ENCODE data around the gene SOBP. TPM values are rescaled to one million over a fixed set of nuclear protein-coding genes. Genes with fewer than 3 reads are reported as not detected.

Gene SOBP
- total RNA-seq, 2 donors from 2014 or later: 0.70 to 4.6 TPM

GRCh38 chr6:107662333-107662732, 172.4 kb downstream of the SOBP start:
- no peak for ATAC-seq
- intact Hi-C loops (cut with DNase I, micrococcal nuclease): no loop called here

DNA sequence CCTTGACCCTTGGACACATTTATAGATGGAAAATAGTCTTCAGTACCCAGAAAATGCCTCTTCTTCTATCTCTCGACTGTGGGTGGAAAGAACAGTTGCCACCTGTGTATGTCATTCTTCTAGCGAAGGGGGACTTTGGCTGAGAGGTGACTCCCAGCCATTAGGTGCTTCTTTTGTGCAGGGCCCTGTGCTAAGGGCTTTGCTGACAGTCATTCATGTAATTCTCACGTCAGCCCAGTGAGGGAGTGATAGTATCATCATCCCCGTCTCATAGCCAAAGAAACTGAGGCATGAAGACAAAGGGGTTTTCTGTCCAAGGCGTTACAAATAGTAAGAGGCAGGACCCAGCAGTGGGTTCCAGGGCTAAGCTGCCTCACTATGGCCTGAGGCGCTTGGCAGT, 173.4 kb downstream of the SOBP start:
- ATAC-seq (no peak), DNase-seq (no peak)
- intact Hi-C loops (cut with DNase I, micrococcal nuclease): no loop called here

More at GRCh38 chr6:107662333-107662732, 172.4 kb downstream of the SOBP start:
- DNase-seq: no peak

- intact Hi-C loops (cut with DNase I, micrococcal nuclease): no loop called here
- no peak for DNase-seq
- no peak for ATAC-seq
Observed at GRCh38 chr6:107665382-107665781, 175.5 kb downstream of the SOBP start.

DNA sequence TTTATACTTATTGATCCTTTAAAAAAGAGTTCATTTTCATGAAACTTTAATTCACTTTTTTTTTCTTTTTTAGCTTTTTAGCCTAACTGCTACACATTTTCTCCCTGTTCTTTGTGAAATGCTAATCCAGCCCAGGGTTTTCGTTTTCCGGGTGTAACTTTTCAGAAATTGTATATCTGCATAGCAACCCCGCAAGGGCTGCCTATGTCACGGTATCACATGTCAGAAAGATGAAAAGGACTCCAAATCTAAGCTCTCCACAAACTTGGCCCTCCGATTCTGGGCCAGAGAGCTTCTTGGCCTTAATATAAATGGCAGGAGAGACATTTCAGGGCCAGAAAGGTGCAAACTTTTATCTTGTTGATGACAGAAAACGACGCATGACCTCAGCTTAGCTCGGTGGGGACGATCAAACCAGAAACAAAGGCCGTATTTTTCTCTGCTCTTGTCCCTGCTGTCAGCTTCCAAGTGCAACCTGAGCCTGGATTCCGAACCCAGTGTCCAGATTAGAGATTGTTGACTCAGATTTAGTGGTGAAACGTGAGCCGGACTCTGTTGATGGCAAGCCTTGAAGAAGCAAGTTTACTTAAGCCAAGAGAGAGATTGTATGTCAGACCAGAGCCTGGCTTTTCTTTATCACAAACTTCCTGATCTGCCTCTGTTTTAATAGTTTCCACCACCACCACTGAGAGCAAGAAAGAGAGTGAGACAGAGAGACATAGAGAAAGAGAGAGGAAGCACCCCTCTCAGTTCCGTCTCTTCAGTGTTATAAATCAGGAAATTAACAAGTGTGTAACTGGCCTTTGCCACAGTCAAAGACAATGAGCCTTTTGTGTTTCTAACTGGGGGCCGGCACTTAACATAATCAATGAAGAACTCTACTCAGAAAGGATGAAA, 176.4 kb downstream of the SOBP start:
- DNase-seq (no peak), ATAC-seq (peak; percentile 34)
- intact Hi-C loops (cut with DNase I, micrococcal nuclease): no loop called here

GRCh38 chr6:107666981-107667601, 177.2 kb downstream of the SOBP start:
- ATAC-seq (no peak), DNase-seq (no peak)
- intact Hi-C loops (cut with DNase I, micrococcal nuclease): no loop called here

DNA sequence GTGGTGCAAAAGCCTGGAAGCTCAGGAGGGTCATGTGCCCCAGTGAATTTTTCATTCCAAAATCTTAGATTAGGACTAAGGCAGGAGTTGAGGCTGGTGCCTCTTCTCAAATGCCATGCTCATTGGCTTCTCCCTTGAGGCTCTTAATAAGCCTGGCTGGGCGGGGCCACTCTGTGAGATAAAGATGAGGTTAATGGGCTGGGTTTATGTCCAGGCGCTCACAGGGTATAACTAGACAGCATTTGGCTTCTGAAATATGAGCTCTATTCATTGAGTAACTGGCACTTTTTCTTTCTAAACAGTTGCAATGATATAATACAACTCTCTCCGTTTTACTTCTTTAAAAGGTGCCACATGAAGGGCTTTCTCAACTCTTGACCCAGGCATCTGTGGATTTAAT, 177.9 kb downstream of the SOBP start:
- no peak for ATAC-seq
- DNase-seq: no peak
- intact Hi-C loops (cut with DNase I, micrococcal nuclease): no loop called here

GRCh38 chr6:107668743-107669474, 179.0 kb downstream of the SOBP start:
- ATAC-seq (no peak), DNase-seq (no peak)
- intact Hi-C loops (cut with DNase I, micrococcal nuclease): no loop called here

DNA sequence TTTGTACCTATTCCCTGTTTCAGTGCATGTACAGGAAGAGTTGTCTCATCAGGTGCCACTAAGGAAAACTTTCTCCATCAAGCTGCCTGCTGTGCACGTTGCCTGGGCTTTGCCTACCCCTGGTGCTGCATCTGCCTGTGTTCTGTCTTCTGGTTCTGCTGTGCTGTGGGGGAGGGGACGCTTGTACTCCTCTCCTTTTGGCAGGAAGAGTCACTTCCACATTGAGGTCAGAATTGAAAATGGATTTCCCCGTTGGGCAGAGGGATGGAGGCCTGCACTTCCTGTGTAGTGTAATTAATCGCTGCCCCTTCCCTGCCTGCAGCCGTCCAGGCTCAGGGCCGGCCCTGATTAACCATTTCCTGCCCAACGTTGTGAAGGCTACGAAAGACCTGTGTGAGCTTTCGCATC, 180.9 kb downstream of the SOBP start:
- peak; percentile 44 to 58 for DNase-seq
- intact Hi-C loops (cut with DNase I, micrococcal nuclease): loop anchor here in 1 of 2 donors (10.0 kb wide), 1 partner anchor 174 kb away; no protein-coding TSS in a partner anchor

GRCh38 chr6:107673076-107673494, 183.2 kb downstream of the SOBP start:
- ATAC-seq: no peak
- intact Hi-C loops (cut with DNase I, micrococcal nuclease): loop anchor here in 1 of 2 donors (10.0 kb wide), 1 partner anchor 172 kb away; no protein-coding TSS in a partner anchor
- no peak for DNase-seq

More for the DNA sequence above, 180.9 kb downstream of the SOBP start:
- no peak for ATAC-seq

DNA sequence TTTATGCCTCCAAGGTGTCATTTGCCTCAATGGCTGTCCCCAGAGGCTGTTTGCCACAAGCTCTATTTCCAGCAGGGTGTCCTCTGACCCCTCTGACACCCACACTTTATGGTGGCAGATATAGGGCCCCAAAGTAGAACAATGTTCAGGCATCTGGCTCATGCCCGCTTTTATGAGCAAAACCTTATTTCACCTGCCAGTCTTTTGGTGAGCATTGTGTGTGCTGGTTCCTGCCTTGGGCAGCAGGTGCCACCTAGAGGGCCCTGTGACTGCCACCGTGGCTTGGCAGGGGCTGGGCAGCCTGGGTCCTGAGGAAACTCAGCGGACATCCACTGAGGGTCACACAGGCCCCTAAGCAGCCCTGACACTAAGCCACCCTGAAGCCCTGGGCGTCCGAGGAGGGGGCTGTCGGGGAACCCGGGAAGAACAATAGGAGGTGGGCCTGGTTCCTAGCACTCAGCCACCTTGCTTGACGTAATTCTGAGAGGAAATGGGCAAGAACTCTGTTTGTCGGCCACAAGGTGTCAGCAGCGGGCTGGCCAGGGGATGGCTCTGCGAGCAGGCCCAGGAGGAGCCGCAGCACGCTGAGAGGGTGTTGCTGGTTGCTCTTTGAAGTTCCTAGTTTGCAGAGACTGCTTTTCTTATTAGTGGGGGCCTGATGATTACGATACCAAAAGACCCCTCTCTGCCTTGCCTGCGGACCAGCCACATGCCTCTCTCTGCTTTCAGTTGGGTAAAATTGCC, 185.2 kb downstream of the SOBP start:
- ATAC-seq (peak; percentile 97), DNase-seq (peak; percentile 81 to 82)
- intact Hi-C loops (cut with DNase I, micrococcal nuclease): loop anchor here in 1 of 2 donors (10.0 kb wide), 1 partner anchor 170 kb away; no protein-coding TSS in a partner anchor

DNA sequence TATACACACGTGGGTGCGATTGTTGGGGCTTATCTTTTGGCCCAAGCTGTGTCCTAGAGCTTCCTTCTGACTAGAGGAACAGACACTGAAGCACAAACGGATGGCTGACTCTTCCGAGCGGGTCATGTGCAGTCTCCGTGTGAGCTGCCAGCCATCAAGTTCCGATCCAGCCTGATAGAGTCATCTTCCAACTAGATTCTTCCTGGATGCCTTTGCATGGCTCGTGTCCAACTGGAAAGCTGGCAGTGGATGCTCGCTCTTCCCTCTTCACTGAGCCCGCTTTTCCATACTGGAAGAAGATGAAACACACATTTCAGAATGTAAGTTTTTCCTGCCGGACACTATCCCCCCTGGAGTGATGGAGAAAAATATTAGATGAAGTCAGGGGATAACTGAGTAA, 186.1 kb downstream of the SOBP start:
- DNase-seq (no peak), ATAC-seq (no peak)
- intact Hi-C loops (cut with DNase I, micrococcal nuclease): loop anchor here in 1 of 2 donors (10.0 kb wide), 1 partner anchor 169 kb away; no protein-coding TSS in a partner anchor

- ATAC-seq: no peak
- DNase-seq: no peak
- intact Hi-C loops (cut with DNase I, micrococcal nuclease): loop anchor here in 1 of 2 donors (10.0 kb wide), 1 partner anchor 167 kb away; no protein-coding TSS in a partner anchor
Observed at GRCh38 chr6:107677399-107677798, 187.5 kb downstream of the SOBP start.

DNA sequence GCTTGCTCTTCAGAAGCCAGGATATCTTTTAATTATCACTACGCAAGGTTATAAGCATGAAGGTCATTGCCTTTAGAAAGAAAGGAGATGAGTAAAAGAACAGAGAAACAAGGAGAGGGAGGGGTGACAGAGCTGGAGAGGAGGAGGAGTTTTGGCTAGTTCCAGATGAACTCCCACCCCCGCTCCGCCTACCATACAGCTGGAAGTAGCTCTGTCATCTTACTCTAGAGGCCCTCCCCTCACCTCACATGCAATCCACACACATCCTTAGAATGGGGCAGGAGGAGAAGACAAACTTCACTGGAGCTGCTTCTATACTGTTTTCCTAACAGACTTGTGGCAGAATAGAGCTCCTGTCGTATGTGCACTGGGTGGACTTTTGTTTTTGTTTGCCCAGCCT, 189.5 kb downstream of the SOBP start:
- ATAC-seq: no peak
- intact Hi-C loops (cut with DNase I, micrococcal nuclease): loop anchor here in 1 of 2 donors (10.0 kb wide), 1 partner anchor 165 kb away; no protein-coding TSS in a partner anchor
- no peak for DNase-seq

DNA sequence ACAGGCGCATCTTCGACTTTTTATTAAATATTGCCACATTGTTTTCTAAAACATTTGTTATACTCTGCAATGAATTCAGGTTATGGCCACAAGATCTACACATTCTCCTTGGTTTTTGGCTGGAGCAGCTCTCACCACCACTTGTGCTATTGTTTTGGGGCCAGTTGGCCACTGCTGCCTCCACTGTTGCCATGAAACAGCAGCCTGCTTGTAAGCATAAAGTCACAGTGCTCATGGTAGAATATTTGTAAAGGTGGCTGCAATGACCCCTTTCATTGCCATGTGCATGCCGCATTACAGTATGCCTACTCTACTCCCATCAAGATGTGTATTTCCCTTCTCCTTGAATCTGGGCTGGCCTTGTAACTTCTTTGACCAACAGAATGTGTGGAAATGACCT, 192.8 kb downstream of the SOBP start:
- ATAC-seq (no peak), DNase-seq (no peak)
- intact Hi-C loops (cut with DNase I, micrococcal nuclease): no loop called here

- no peak for DNase-seq
- no peak for ATAC-seq
- intact Hi-C loops (cut with DNase I, micrococcal nuclease): no loop called here
Observed at GRCh38 chr6:107683183-107683582, 193.3 kb downstream of the SOBP start.

- no peak for ATAC-seq
- intact Hi-C loops (cut with DNase I, micrococcal nuclease): no loop called here
- no peak for DNase-seq
Observed at GRCh38 chr6:107684996-107685395, 195.1 kb downstream of the SOBP start.

DNA sequence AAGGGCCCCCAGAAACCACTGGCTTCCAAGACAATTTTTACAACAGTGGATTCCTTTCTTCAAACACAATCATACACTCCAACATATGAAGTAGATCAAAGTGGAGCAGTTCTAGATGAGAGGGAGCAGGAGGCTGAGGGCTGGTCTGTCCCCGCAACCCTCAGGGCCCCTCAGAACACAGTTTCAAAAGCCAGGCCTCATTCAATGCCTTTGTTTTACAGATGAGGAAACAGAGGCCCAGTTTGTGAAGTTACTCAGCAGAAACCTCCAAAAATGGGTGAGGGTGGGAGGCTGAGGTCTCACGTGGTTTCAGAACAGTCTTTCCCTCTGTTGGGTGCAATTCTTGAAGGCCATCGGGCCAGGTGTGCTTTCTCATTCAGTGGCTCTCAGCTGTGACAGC, 199.3 kb downstream of the SOBP start:
- intact Hi-C loops (cut with DNase I, micrococcal nuclease): no loop called here
- ATAC-seq: no peak
- DNase-seq: no peak

GRCh38 chr6:107689951-107690642, 200.2 kb downstream of the SOBP start:
- intact Hi-C loops (cut with DNase I, micrococcal nuclease): no loop called here
- ATAC-seq (no peak), DNase-seq (no peak)
